Astrocyte of the cerebellum (primary cell): ENCODE measurements around the gene NHSL2.
A peak's percentile ranks its signal among the peaks of the same experiment; 100 is the strongest.

ENCODE experiments used
- DNase-seq: peaks from one replicate; pipeline ENCODE4 v3.0.0-alpha.2; 2011; ENCODE audit warnings: low read depth
- H3K4me3 ChIP-seq: 2 replicates; pipeline ENCODE4 v1.5.1; 2011; ENCODE audit warnings: mild to moderate bottlenecking, low read depth, low read length, moderate library complexity
- in situ Hi-C: cut with HindIII; loops from 2 replicates; pipeline ENCODE4 v1.10.0; 2017; ENCODE audit warnings: low sequenced_read_pairs
- TF ChIP-seq, protein P1 (sequence below): IDR thresholded peaks from 2 replicates; pipeline ENCODE4 v1.5.1; 2012; ENCODE audit warnings: low read length, low read depth, moderate library complexity, mild to moderate bottlenecking; ENCODE audit errors: missing control alignments

The NHSL2 gene

DNA sequence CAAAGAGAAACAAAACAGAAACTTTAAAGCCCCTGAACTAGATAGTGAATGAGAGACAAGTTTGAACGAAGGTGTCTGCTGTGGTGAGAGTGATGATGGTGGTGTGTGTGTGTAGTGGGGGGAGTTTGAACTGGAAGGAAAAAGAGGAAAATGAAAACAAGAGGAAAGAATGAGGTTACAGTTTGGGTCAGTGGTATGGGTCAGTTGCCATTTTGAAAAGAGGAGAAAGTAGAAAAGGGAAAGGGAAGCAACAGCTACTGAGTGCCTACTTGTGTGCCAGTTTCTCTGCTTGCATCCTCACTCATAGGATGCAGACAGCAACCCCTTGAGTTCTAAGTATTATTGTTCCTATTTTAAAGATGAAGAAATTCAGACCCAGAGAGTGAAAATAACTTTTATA is 26.0 kb downstream of the NHSL2 start:
- in situ Hi-C loops = no loop called here
- no peak overlapping the region for H3K4me3 ChIP-seq
- TF ChIP-seq, protein P1, sequence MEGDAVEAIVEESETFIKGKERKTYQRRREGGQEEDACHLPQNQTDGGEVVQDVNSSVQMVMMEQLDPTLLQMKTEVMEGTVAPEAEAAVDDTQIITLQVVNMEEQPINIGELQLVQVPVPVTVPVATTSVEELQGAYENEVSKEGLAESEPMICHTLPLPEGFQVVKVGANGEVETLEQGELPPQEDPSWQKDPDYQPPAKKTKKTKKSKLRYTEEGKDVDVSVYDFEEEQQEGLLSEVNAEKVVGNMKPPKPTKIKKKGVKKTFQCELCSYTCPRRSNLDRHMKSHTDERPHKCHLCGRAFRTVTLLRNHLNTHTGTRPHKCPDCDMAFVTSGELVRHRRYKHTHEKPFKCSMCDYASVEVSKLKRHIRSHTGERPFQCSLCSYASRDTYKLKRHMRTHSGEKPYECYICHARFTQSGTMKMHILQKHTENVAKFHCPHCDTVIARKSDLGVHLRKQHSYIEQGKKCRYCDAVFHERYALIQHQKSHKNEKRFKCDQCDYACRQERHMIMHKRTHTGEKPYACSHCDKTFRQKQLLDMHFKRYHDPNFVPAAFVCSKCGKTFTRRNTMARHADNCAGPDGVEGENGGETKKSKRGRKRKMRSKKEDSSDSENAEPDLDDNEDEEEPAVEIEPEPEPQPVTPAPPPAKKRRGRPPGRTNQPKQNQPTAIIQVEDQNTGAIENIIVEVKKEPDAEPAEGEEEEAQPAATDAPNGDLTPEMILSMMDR = no peak
- DNase-seq = no peak

DNA sequence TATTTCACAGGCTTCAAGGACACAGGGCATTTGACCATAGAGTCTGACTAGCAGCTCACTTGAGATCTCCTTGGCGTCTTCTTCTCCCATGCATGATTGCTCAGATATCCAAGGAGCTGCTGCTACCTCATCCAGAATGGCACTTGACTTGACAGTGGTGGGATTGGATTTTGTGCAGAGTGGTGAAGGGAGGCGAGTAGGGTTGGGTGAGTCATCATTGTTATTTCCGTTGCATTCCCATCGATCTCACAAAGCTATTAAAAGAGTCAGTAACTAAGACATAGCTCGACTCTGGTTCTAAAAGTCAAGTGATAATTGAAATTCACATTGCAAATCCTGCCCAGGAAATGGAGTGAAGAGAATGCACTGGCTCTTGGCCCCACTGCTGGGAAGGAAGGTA is 27.7 kb downstream of the NHSL2 start:
- TF ChIP-seq, protein P1 = no peak
- no peak overlapping the region for H3K4me3 ChIP-seq
- in situ Hi-C loops = no loop called here
- DNase-seq = no peak

DNA sequence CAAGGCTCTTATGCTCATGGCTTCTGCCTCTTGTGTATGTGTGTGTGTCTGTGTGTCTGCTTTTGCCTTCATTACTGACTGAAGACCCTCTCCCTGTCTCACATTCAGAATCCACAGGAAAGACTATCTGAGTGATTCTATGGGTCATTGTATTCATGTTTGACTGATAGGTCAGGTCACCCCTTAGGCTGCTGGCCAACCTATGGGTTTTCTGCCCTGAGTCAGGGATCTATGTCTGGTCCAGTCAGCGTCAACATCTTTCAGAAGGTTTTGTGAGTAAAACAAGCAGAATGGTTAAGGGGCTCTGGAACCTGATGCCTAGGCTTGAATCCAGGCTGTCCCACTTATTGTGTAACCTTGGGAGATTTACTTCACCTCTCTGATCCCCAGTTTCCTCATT is 30.5 kb downstream of the NHSL2 start:
- in situ Hi-C loops = no loop called here
- no peak for DNase-seq
- TF ChIP-seq, protein P1 = no peak
- no peak overlapping the region for H3K4me3 ChIP-seq

DNA sequence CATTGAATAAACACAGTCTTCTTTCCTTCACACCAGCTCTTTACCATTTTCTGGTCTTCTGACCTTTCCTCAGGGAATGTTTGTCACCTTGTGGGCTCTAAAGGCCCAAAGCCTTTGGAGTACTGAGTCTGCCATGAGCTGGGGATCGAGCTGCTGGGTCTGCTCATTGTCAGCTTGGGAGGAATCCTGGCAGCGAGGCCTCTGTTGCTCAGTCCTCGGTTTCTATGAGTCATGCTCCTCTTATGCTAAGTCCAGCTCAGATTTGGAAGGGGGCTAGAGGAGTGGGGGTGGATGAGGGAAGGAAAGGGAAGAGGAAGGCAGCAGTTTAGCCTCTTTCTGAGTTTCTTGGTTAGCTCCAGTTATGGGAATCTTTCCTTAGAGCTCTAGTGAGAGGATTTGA is 31.1 kb downstream of the NHSL2 start:
- DNase-seq = peak; percentile 27
- in situ Hi-C loops = no loop called here
- no peak overlapping the region for H3K4me3 ChIP-seq
- TF ChIP-seq, protein P1 = no peak

DNA sequence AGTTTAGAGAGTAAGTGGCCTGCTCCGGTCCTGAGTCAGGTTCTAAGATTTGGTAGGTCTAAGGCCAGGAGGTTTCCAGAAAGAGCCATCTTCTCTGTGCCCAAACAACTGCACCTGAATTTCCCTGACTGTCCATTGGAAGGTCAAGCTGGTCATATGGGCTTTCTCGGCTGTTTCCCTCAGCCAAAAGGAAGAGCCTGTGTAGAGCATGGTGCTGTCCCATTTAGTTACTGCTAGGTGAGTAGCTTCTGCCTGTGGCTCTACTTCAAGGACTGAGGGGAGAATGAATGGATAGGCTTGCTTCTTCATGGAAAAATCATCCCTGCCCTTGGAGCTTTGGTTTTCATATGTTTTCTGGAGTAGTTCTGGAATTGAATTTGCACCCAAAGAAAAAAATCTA is 33.7 kb downstream of the NHSL2 start:
- in situ Hi-C loops = no loop called here
- no peak for DNase-seq
- H3K4me3 ChIP-seq = no peak overlapping the region
- TF ChIP-seq, protein P1 = no peak

DNA sequence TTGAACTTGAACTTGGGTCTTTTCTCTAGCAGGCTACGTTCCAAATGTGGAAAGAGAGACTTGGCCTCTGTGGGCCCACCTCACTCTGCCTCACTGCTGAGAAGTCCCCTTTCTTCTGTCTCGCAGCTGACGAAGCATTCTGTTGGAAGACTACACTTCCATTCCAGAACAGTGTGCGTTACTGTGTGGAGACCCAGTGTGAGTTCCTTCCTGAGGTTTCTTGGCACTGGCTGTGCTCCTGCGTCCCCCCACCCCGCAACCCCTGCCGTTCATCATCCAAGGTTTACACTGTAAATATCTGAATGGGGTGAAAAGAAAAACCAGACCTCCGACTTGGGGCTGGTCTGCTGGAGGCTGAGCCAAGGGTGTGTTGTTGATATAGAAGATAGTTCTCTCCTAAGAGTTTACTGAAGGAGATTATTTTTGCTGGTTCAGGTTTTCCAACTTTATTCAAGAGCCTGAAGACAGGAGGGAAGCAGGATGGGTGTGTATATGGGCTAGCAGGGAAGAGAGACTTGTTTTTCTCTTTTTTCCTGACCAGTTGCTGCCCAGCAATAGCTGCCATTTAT is 34.7 kb downstream of the NHSL2 start:
- DNase-seq = no peak
- H3K4me3 ChIP-seq = no peak overlapping the region
- TF ChIP-seq, protein P1 = no peak
- in situ Hi-C loops = no loop called here

DNA sequence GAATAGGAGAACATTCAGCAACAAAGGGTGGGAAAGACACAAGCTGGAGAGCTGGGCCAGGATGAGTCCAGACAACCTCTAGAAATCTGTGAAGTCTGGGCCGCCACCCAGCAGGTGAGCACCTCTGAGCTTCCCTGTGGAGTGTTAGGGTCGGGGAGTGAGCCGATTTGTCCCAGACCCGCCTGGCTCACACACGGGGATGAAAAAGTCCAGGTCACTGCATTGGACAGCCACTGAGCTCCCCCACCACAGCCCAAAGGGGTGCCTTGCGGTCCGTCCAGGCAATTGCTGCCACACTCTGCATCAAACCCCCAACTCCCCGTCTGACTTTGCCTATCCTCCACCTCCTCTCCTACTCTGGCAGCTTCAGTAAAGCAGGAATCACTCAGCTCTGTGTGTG is 38.7 kb downstream of the NHSL2 start:
- TF ChIP-seq, protein P1 = no peak
- DNase-seq = no peak
- no peak overlapping the region for H3K4me3 ChIP-seq
- in situ Hi-C loops = no loop called here
